H9 (cell line): ENCODE data around the gene NOL11. TPM values are rescaled to one million over a fixed set of nuclear protein-coding genes. Genes with fewer than 3 reads are reported as not detected.

Experiments
- DNase-seq: peaks from one replicate; pipeline ENCODE4 v3.0.0-alpha.2; 2017
- H2AFZ ChIP-seq: one replicate; pipeline ENCODE4 v1.6.1; 2013; ENCODE audit warnings: mild to moderate bottlenecking, low read length, control low read depth, moderate library complexity
- H2AK5ac ChIP-seq: 2 replicates; pipeline ENCODE4 v1.6.1; 2013; ENCODE audit warnings: low read length, control low read depth, mixed read lengths; ENCODE audit not compliant: insufficient read length
- H2BK120ac ChIP-seq: one replicate; pipeline ENCODE4 v1.6.1; 2013; ENCODE audit warnings: low read depth, mild to moderate bottlenecking, low read length, control low read depth, inconsistent platforms; ENCODE audit not compliant: poor library complexity, severe bottlenecking
- H2BK12ac ChIP-seq: 2 replicates; pipeline ENCODE4 v1.6.1; 2013; ENCODE audit warnings: low read length, control low read depth, mixed read lengths, low read depth; ENCODE audit not compliant: insufficient read length
- H2BK15ac ChIP-seq: 2 replicates; pipeline ENCODE4 v1.6.1; 2013; ENCODE audit warnings: low read depth, low read length, control low read depth
- H2BK20ac ChIP-seq: one replicate; pipeline ENCODE4 v1.6.1; 2013; ENCODE audit warnings: low read depth, mild to moderate bottlenecking, low read length, control low read depth, inconsistent platforms; ENCODE audit not compliant: poor library complexity, severe bottlenecking
- H2BK5ac ChIP-seq: 2 replicates; pipeline ENCODE4 v1.6.1; 2013; ENCODE audit warnings: low read length, control low read depth, mixed read lengths; ENCODE audit not compliant: insufficient read length
- H3K14ac ChIP-seq: 2 replicates; pipeline ENCODE4 v1.6.1; 2013; ENCODE audit warnings: low read length, control low read depth; ENCODE audit not compliant: insufficient read depth
- H3K18ac ChIP-seq: 2 replicates; pipeline ENCODE4 v1.6.1; 2013; ENCODE audit warnings: low read depth, mild to moderate bottlenecking, mixed read lengths, low read length, control low read depth; ENCODE audit not compliant: insufficient read length
- H3K23ac ChIP-seq: 2 replicates; pipeline ENCODE4 v1.6.1; 2013; ENCODE audit warnings: low read length, control low read depth, mixed read lengths, low read depth; ENCODE audit not compliant: insufficient read length
- H3K23me2 ChIP-seq: 2 replicates; pipeline ENCODE4 v1.6.1; 2013; ENCODE audit warnings: low read depth, mild to moderate bottlenecking, mixed read lengths, low read length, control low read depth; ENCODE audit not compliant: insufficient read length, poor library complexity, severe bottlenecking
- H3K27ac ChIP-seq: 2 replicates; pipeline ENCODE4 v1.5.1; 2013; ENCODE audit warnings: low read length, control low read depth, mixed read lengths, low read depth; ENCODE audit not compliant: insufficient read length
- H3K27me3 ChIP-seq: 2 replicates; pipeline ENCODE4 v1.6.1; 2013; ENCODE audit warnings: low read length, control low read depth, inconsistent platforms; ENCODE audit not compliant: insufficient read depth
- H3K4ac ChIP-seq: 2 replicates; pipeline ENCODE4 v1.6.1; 2013; ENCODE audit warnings: low read depth, mild to moderate bottlenecking, control low read depth, inconsistent platforms, low read length, moderate library complexity
- H3K4me1 ChIP-seq: 2 replicates; pipeline ENCODE4 v1.6.1; 2013; ENCODE audit warnings: low read length, control low read depth, inconsistent platforms; ENCODE audit not compliant: insufficient read depth
- H3K4me2 ChIP-seq: 2 replicates; pipeline ENCODE4 v1.6.1; 2013; ENCODE audit warnings: low read length, control low read depth, mixed read lengths; ENCODE audit not compliant: insufficient read length, insufficient read depth
- H3K56ac ChIP-seq: 2 replicates; pipeline ENCODE4 v1.6.1; 2013; ENCODE audit warnings: low read depth, mild to moderate bottlenecking, mixed read lengths, low read length, control low read depth; ENCODE audit not compliant: insufficient read length
- H3K79me1 ChIP-seq: 2 replicates; pipeline ENCODE4 v1.6.1; 2013; ENCODE audit warnings: low read depth, mild to moderate bottlenecking, moderate library complexity, low read length, control low read depth, inconsistent platforms; ENCODE audit not compliant: insufficient read depth, poor library complexity, severe bottlenecking
- H3K79me2 ChIP-seq: 2 replicates; pipeline ENCODE4 v1.6.1; 2013; ENCODE audit warnings: low read length, control low read depth, inconsistent platforms; ENCODE audit not compliant: insufficient read depth
- H3K9ac ChIP-seq: 2 replicates; pipeline ENCODE4 v1.6.1; 2013; ENCODE audit warnings: low read length, control low read depth, mixed read lengths; ENCODE audit not compliant: insufficient read length; ENCODE audit errors: extremely low read depth
- H3K9me3 ChIP-seq: one replicate; pipeline ENCODE4 v1.6.1; 2013; ENCODE audit warnings: low read depth, low read length, inconsistent platforms; ENCODE audit not compliant: control insufficient read depth
- H3T11ph ChIP-seq: one replicate; pipeline ENCODE4 v1.6.1; 2013; ENCODE audit warnings: mild to moderate bottlenecking, low read length, control low read depth, inconsistent platforms
- H4K20me1 ChIP-seq: one replicate; pipeline ENCODE4 v1.6.1; 2013; ENCODE audit not compliant: control insufficient read depth, insufficient read length, insufficient read depth
- H4K5ac ChIP-seq: 2 replicates; pipeline ENCODE4 v1.6.1; 2013; ENCODE audit warnings: low read depth, mild to moderate bottlenecking, mixed read lengths, low read length, control low read depth; ENCODE audit not compliant: insufficient read length
- H4K8ac ChIP-seq: replicated peaks from 2 replicates; pipeline ENCODE4 v1.6.1; 2013; ENCODE audit warnings: low read length, control low read depth, mixed read lengths, low read depth; ENCODE audit not compliant: insufficient read length
- H4K91ac ChIP-seq: 2 replicates; pipeline ENCODE4 v1.6.1; 2013; ENCODE audit warnings: low read depth, mild to moderate bottlenecking, moderate library complexity, mixed read lengths, low read length, control low read depth; ENCODE audit not compliant: insufficient read length
- H3K27ac Mint-ChIP-seq, 3 experiments: 2 replicates in 2 of 3; 3 replicates in 1 of 3; pipeline ENCODE4 v1.8.0; 2020 to 2021; ENCODE audit warnings: mixed read lengths in 3 of 3, mild to moderate bottlenecking in 1 of 3, moderate library complexity in 1 of 3
- H3K27me3 Mint-ChIP-seq: 2 replicates; pipeline ENCODE4 v1.8.0; 2021; ENCODE audit warnings: low read depth, mild to moderate bottlenecking, moderate library complexity, mixed read lengths
- H3K36me3 Mint-ChIP-seq, 3 experiments: 2 replicates in 2 of 3; 3 replicates in 1 of 3; pipeline ENCODE4 v1.8.0; 2020 to 2021; ENCODE audit warnings: low read depth in 3 of 3, mixed read lengths in 3 of 3; ENCODE audit not compliant: insufficient read depth in 1 of 3
- H3K4me1 Mint-ChIP-seq, 2 experiments: 2 replicates each; pipeline ENCODE4 v1.8.0; 2020; ENCODE audit warnings: mixed read lengths in 2 of 2
- H3K4me3 Mint-ChIP-seq, 2 experiments: 2 replicates in 1 of 2; 3 replicates in 1 of 2; pipeline ENCODE4 v1.8.0; 2020 to 2021; ENCODE audit warnings: mild to moderate bottlenecking in 2 of 2, mixed read lengths in 2 of 2, moderate library complexity in 1 of 2
- H3K9me3 Mint-ChIP-seq, 2 experiments: 2 replicates in 1 of 2; 3 replicates in 1 of 2; pipeline ENCODE4 v1.8.0; 2020; ENCODE audit warnings: mild to moderate bottlenecking in 2 of 2, mixed read lengths in 2 of 2, moderate library complexity in 1 of 2
- CTCF ChIP-seq: fragments of 200-600 bp; sonication (generic); conservative IDR thresholded peaks from 3 replicates; pipeline ENCODE4 v1.8.0; 2021; ENCODE audit warnings: antibody characterized with exemption, mild to moderate bottlenecking
- WGBS: extraction: QIAGEN DNeasy Blood & Tissue Kit; methylation state at CpG from one replicate; pipeline ENCODE4 v1.1.7; 2013; ENCODE audit warnings: missing lambda C conversion rate, low lambda C conversion rate, mixed read lengths; ENCODE audit not compliant: insufficient read length; ENCODE audit errors: extremely low coverage; 5-methylcytosine and 5-hydroxymethylcytosine counted together
- total RNA-seq: library from RNA; stranded (reverse); gene quantifications from 2 replicates; pipeline ENCODE4 v1.2.1, GENCODE V29; 2021

NOL11 gene
- total RNA-seq, 1 experiment from 2014 or later, result 114 TPM

- peak overlapping the region in 2 of 3 experiments; percentile 91 to 95; a peak in 4 of 7 replicates for H3K27ac Mint-ChIP-seq
- no peak for DNase-seq
- no peak overlapping the region for H3T11ph ChIP-seq
- H3K56ac ChIP-seq, result no peak overlapping the region
- no peaks in the 10 kb centered on the region for H3K9me3 Mint-ChIP-seq
- H4K91ac ChIP-seq, result no peak overlapping the region
- no CpG with 5 or more reads among the region's 2 CpGs for WGBS
- H3K27me3 ChIP-seq, result no peaks in the 10 kb centered on the region
- H2BK12ac ChIP-seq, result no peak overlapping the region
- H3K23me2 ChIP-seq, result no peaks in the 10 kb centered on the region
- H4K8ac ChIP-seq, result no peak overlapping the region
- H3K14ac ChIP-seq, result no peak overlapping the region
- H3K18ac ChIP-seq, result no peak overlapping the region
- H3K4me2 ChIP-seq, result no peak overlapping the region
- H3K4me1 ChIP-seq, result no peaks in the 10 kb centered on the region; the same call in 1 of the 2 replicates
- H3K9ac ChIP-seq, result no peak overlapping the region
- H3K4me3 Mint-ChIP-seq, result no peak overlapping the region
- H3K9me3 ChIP-seq, result no peaks in the 10 kb centered on the region
- H4K5ac ChIP-seq, result no peak overlapping the region
- TF ChIP-seq CTCF, result no peak
- H2BK15ac ChIP-seq, result no peak overlapping the region
- H2BK20ac ChIP-seq, result no peak overlapping the region
- no peak overlapping the region for H3K27ac ChIP-seq
- no peak overlapping the region for H2BK120ac ChIP-seq
- H2BK5ac ChIP-seq, result no peak overlapping the region
- H3K23ac ChIP-seq, result no peak overlapping the region
- no peak overlapping the region for H2AFZ ChIP-seq
- H4K20me1 ChIP-seq, result no peaks in the 10 kb centered on the region
- H3K4ac ChIP-seq, result no peak overlapping the region
- H3K36me3 Mint-ChIP-seq, result peaks cover 29 to 75% (median 58%) of the 10 kb centered on the region in 3 experiments
- H3K79me1 ChIP-seq, result no peaks in the 10 kb centered on the region
- H3K4me1 Mint-ChIP-seq, result peaks cover 25 to 27% of the 10 kb centered on the region in 2 experiments
- no peak overlapping the region for H2AK5ac ChIP-seq
- H3K79me2 ChIP-seq, result no peaks in the 10 kb centered on the region
- no peaks in the 10 kb centered on the region for H3K27me3 Mint-ChIP-seq
Measured at GRCh38 chr17:67747681-67748235, 30.0 kb downstream of the NOL11 start.
